Measurements from ENCODE around the gene MTMR6.

MTMR6 gene

DNA sequence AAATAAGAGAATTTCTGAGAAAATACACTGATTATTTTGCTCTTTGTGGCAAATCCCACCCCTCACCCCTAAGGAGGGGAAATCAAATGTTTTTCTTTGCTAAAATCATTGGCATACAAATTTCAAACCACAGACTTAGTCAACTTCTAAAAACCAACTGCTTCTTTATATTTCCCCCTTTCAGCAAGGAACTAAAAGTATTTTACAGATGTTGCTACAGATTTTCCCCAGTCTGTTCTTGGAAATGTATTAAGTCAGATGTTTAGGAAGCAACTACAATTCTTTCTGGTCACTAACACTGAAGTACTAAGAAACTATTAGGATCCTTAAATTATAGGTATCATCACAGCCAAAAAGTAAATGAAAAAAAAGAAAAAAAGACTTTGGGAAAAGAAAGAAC lies 6.9 kb downstream of the MTMR6 start:
- DNase-seq (ENCODE audit: low read depth in 3 of 3, low spot score in 1 of 3): no peak

DNA sequence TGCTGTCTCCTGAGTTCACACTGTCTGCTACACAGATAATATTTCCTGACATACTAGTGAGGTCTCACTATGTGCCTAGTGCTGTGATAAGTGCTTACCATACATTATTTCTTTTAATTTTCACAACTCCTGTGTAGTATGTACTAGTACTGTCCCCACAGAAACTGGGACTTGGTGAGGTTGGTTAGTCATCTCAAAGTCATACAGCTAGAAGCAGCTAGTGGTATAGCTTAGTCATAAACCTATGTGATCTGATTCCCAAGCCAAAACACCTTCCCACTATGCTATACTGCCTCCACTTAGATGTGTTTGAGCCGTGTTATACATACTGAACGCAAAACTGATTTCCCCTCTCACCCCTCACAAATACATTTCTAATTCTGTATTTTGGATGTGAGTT lies 10.5 kb downstream of the MTMR6 start:
- DNase-seq (ENCODE audit: low read depth in 3 of 3, low spot score in 1 of 3): no peak

DNA sequence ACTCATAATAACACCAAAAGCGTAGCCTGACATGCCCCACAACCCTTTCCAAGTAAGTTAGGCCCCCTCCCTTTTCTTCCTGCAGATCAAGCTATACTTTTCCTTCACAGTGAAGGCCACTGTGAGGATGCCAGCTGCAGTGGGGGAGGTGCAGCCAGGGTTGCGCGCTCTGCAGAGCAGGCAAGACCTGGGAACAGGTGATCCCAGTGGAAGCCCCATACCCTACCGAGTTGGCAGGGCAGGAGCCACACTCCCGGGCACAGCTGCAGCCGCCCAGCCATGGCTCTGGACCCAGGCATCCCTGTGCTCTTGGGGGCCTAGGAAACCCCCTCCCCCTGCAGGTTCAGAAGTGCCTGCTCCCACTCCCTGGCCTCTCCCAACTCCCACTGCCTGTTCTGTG lies 18.7 kb downstream of the MTMR6 start:
- no peak for DNase-seq (ENCODE audit: low read depth in 3 of 3, low spot score in 1 of 3)

DNA sequence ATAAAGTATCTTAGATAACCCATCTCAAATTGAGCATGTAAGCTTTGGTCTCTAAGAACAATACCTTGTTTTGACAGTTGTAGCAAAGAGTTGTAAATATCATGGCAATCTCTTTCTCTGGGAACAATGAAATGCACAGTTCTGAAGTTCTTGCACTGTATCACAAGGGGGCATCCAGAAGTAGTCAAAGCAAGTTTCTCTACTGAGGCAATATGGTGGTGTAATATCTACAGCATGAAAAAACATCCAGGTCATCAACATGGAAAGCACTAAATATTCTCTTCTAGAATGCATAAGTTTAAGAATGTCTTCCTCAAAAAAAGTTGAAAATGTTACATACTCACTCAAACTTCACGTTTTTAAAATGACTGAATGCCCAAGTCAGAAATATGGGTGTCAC lies 19.6 kb downstream of the MTMR6 start:
- no peak for DNase-seq (ENCODE audit: low read depth in 3 of 3, low spot score in 1 of 3)

DNA sequence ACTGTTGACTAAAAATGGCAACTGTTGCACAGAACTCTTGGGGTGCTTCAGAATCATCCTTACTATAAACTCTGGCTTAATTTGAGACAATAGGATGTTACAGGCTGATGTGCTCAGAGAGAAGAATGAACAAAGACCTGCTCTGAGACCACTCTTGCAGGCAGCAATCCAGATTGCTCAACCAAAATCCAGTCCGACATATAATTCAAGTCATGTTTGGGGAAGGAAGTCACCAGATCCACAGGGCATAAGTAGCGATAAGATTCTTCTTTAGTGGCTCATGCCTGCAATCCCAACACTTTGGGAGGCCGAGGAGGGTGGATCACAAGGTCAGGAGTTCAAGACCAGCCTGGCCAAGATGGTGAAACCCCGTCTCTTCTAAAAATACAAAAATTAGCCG lies 20.6 kb downstream of the MTMR6 start:
- no peak for DNase-seq (ENCODE audit: low read depth in 3 of 3, low spot score in 1 of 3)

DNA sequence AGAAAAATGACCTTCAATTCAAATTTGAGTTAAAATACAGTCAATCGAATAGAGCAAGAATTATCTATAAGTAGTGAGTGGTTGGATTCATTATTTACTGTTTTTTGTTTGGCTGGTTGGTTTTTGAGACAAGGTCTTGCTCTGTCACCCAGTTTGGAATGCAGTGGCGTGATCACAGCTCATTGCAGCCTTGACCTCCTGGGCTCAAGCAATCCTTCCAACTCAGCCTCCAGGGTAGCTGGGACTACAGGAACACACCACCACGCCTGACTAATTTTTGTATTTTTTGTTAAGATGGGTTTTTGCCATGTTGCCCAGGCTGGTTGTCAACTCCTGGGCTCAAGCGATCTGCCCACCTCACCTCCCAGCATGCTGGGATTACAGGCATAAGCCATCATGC lies 25.0 kb downstream of the MTMR6 start:
- no peak for DNase-seq (ENCODE audit: low read depth in 3 of 3, low spot score in 1 of 3)

DNA sequence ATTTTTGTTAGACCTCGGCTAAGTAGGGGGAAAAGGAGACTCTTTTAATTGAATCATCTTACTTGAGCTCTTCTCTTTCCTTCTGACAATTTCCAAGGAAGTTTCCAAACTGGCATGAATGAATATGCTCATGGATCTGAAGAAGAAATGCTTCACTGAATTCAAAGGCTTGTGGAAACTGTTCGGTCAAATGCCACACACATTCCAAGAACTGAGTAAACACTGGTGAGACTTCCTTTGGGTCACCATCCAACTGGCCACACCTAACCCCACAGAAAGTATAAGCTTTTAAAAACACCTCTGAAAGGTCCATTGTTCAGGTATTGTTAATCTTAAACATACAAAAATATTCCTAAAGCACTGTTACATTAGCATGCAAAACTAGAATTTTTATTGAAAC lies 33.6 kb downstream of the MTMR6 start:
- no peak for DNase-seq (ENCODE audit: low read depth in 3 of 3, low spot score in 1 of 3)

DNA sequence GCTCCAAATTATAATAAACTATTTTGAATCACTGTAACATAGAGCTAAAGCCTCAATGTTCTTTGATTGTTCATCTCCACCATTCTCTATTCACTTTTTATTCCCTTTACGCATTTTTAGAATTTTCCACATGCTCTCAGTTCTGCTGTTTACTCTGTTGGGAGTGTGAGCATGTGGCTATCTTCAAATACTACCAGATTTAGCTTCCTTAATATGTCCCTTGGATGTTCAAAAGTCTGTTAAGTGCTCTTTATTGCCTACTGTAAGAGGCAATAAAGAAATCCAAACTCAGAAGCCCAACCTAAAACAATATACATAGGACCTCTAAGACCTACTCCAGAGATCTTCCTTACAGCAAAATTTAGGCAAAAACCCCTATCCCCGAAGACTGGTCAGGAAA lies 34.5 kb downstream of the MTMR6 start:
- DNase-seq (ENCODE audit: low read depth in 3 of 3, low spot score in 1 of 3): no peak

DNA sequence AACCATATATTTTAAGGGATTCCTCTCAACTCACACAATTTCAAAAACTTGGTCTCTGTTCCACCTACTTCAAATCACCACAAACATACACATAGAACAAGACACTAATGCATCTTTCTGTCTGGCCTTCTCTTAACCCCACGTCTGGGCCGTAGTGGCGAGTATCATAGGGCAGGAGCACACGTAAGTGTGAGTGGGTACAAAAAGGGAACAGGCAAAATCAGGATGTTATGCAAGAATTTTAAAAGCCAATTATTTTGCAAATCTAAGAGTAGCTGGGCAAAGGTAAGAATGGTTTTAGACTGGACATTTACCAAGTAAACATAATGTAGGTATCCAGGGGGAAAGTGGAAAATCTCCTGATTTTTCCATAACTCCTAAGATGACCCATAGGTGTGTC lies 35.1 kb downstream of the MTMR6 start:
- DNase-seq (ENCODE audit: low read depth in 3 of 3, low spot score in 1 of 3): no peak

DNA sequence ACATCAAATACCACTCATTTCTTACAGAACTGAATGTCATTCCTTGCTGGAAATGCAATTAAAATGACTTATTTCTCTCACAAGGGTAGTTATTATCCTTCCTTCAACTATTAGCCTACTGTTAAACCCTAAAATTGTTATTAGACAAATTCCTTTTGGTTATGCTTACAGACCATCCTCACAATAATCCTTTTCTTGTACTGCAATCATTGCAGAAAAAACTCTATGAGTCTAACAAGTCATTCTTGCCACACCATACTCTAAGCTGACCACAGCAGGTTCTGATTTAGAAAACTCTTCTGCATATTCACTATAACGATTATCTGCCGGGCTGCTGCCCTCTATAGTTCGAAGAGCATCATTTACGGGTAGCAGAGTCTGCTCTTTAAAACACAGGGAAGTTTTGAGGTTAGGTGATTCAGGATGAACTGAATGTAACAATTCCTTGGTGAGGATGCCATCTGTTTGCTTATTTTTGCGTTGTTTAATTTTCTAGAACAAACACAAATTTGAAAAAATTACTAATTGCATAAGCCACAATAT lies 38.2 kb downstream of the MTMR6 start:
- DNase-seq (ENCODE audit: low read depth in 3 of 3, low spot score in 1 of 3): no peak

DNA sequence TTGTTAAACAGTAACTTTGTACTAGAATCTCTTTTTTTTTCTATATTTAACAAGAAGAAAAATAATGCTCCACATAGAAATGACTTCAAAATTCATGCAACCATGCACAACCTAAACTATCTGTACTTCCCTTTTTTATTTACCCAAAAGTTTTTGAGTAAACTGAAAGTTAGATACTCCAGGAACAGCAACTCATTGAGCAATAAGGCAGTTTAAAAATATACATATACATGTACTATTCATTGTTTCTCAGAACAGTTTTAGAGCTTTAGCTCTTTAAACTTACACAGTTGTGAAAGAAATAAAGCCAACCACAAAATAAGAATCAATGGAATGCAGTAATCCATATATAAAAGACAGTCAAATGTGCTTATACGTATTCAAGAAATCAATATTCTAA lies 39.2 kb downstream of the MTMR6 start:
- DNase-seq (ENCODE audit: low read depth in 3 of 3, low spot score in 1 of 3): no peak

DNA sequence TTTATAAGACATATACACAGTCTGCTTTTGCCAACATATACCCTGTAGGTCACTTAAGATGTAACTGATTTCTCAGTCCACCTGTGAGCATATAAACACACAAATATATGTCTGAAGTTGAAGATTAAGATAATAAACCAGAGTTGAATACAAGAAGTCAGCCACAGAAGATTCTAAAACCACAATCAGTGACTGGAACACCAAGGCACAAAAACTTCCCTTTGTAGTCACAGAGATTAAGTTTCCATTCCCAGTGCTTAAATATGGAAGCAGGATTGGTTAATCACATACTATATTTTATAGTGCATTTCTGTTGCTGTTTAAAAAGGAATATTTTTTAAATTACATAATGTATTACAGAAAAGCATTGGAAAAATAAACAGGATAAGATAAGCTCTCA lies 39.9 kb downstream of the MTMR6 start:
- DNase-seq (ENCODE audit: low read depth in 3 of 3, low spot score in 1 of 3): no peak

DNA sequence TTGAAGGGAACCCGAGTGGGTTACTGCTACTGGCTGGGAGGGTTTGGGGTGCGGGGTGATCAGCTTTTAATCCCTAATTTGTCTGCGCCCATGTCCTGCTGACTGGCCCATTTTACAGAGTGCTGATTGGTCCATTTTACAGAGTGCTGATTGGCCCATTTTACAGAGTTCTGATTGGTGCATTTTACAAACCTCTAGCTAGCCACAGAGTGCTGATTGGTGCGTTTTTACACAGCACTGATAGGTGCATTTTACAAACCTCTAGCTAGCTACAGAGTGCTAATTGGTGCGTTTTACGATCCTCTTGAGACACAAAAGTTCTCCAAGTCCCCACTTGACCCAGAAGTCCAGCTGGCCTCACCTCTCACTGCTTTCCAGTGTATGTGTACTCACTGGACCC lies 43.2 kb downstream of the MTMR6 start:
- DNase-seq (ENCODE audit: low read depth in 3 of 3, low spot score in 1 of 3): no peak

DNA sequence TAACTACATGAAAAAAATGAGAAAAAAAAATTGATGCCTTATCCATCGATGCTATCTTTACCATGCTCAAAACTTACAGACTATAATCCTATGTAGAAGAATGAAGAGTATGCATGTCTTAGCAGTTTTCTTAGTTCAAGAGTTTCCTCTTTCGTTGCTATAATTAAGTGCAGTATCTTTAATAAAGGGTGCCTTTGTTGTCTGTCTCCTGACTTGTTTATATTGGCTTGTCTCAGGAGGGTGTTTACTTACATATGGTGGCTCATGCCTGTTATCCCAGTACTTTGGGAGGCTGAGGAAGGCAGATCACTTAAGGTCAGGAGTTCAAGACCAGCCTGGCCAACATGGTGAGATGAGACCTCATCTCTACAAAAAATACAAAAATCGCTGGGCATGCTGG lies 44.3 kb downstream of the MTMR6 start:
- no peak for DNase-seq (ENCODE audit: low read depth in 3 of 3, low spot score in 1 of 3)

DNA sequence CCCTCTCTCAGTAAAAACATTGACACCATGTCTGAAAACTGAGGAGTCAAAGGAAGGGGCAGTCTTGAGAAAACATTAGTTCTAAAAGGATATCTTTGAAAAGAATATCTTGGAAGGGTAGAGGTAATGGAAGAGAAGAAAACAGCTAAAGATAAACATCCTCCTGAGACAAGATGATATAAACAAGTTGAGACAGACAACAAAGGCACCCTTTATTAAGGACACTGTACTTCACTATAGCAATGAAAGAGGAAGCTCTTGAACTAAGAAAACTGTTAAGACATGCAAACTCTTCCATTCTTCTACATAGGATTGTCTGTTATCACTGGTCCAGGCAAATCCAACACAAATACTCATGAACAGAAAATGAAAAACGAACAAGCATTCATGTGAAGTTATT lies 46.3 kb downstream of the MTMR6 start:
- no peak for DNase-seq (ENCODE audit: low read depth in 3 of 3, low spot score in 1 of 3)

DNA sequence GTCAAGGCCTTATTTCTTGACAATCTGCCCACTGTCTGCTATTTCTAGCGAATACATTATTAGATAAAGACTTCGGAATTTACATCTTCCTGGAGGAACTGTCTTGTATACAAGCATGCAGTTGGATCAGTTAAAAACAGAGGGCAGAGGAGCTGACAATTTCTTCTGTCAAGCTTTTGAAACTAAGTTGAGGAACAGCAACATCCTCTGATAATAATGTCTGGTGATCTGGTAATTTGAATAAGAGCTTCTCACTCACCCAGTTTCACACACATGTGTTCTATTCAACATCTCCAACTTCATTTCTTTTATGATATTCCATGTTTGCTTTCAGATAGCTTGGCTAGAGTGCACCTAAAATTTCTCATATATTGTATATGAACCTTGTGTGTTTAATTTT lies 50.2 kb downstream of the MTMR6 start:
- no peak for DNase-seq (ENCODE audit: low read depth in 3 of 3, low spot score in 1 of 3)

DNA sequence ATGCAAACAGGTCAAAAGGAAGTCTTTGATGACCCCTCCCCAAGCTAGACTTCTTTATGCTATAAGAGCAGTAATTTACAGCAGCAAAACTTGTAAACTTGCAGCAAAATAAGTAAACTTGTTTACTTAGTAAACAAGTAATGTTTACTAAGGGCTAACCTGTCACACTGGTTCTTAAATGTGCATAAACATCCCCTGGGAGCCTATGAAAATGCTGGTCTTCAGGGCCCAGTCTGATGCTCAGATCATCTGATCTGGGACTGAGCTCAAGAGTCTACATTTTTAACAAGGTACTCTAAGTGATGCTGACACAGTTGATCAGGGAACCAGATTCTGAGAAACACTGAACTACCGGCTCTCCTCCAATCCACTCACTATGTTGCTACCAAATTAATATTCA lies 53.4 kb downstream of the MTMR6 start:
- DNase-seq (ENCODE audit: low read depth in 3 of 3, low spot score in 1 of 3): no peak

DNA sequence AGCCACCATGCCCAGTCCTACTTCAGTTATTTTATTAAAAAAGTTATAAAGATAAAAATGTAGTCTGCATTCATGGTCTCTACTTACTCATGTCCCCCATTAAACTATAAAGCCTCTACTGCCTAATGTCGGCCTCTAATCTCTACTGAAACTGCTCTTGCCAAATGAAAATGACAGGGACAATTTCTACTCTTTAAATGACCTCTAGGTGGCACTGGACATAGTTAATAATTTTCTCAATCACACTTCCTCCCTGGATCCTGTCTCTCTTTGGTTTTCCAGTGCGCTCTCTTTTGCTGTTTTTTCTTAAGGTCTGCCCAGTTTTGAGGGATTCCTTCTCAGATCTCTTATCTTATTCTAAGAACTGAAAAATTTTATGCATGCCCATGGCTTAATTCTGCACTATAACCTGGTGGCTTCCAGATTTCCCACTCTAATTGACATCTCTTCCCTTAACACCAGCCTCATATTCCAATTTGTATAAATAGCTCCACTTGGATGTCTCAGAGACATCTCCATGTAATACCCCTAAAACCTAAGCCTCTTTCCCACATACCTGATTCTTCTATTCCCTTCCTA lies 54.3 kb downstream of the MTMR6 start:
- no peak for DNase-seq (ENCODE audit: low read depth in 3 of 3, low spot score in 1 of 3)

DNA sequence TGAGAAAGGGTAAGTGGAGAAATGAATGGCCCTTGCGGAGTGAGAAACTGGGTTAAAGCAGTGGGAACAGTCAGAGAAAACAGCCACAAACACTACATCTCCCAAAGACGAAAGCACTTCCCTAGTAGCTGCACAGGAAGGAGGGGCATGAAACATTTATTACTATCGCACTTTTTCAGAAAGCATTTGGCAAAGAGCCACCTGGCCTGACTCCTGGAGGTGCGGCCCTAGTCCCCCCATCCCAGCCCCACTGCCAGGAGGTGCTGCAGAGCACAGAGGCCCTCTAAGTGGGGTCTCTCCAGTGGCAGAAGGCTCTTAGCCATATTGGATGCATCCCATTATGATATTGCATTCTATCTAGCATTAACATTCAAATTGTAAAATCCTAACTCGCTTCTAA lies 55.8 kb downstream of the MTMR6 start:
- DNase-seq (ENCODE audit: low read depth in 3 of 3, low spot score in 1 of 3): no peak

DNA sequence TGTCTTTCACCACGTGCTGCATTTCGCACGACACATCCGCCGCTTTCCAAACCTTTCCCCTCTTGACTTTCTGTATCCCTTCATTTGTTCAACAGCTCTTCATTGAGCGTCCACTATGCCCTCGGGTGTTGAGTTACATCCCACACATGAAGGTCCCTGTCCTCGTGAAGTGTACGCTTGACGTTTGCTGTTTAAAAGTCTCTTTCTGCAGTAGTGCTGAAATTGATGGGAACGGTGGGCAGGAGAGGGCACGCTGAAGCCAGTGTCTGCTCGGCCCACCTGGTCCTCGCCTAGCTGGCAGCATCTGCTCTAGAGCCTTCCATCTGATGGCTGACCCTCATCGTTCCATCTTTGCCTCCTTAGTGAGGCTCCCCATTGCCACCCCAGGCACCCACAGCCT lies 59.6 kb downstream of the MTMR6 start:
- no peak for DNase-seq (ENCODE audit: low read depth in 3 of 3, low spot score in 1 of 3)

DNA sequence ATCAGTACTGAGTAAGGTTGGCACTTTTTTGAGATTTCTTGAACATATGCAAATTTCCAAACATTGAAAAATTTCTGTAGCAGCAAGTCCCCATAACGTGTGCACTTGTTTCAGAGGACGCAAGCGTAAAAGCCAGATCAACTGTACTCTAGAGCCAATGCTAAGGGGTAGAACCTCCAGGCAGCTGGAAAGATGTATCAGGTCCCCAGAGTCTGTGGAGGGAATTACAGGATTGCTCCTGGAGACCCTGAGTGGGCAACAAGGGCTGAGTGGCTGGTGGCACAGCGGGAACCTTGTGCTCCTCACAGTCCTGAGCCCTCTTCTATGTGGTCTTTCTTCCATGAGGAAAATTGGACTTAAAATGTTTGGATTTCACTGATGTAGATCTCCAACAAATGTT lies 61.3 kb downstream of the MTMR6 start:
- no peak for DNase-seq (ENCODE audit: low read depth in 3 of 3, low spot score in 1 of 3)

DNA sequence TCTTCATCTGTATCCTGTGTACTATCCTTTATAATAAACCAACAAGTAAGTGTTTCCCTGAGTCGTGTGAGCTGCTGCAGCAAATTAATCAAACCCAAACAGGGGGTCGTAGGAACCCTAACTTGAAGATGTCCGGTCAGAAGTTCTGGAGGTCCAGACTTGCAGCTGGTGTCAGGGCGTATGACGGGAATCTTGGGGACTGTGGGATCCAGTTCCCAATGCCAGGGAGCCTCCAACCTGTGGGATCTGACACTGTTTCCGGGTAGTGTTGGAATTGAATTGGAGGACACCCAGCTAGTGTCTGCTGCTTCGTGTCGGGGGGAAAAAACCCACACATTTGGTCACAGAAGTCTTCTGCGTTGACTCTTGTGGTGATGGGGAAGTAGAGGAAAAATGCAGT lies 63.1 kb downstream of the MTMR6 start:
- DNase-seq (ENCODE audit: low read depth in 3 of 3, low spot score in 1 of 3): no peak

DNA sequence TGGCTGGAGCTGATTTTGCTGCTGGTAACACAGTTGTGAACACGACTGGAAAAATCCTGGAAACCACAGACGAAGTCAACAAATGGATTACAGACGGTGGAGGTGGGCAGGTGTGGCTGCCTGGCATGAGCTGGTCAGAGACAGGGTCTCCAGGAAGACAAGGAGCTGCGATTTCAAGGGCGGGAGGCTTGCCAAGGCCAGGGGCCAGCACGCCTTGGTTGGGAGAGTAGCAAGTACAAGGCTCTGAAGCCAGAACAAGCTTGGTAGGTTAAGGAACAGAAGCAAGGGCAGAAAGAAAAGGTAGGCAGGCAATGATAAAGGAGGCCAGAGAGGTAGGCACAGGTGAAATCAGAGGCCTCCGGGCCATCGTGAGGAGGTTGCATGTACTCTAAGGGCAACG lies 64.5 kb downstream of the MTMR6 start:
- DNase-seq (ENCODE audit: low read depth in 3 of 3, low spot score in 1 of 3): no peak

DNA sequence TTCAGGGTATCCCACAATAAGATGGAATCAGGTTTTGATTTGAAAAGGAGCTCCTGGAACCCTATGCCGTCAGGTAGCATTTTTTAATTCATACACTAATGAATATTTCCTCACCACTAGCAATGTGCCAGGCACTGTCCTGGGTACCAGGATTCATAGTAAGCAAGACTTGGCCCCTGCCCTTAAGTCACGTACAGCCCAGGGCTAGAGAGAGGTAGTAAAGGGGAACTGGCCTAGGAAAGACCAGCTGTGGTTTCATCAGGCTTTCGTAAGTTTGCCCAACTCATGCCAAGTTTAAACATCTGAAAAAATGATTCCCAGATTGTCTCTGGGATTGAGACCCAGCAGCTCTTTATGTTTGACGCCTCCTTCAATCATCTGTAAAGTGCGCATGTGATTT lies 69.3 kb downstream of the MTMR6 start:
- DNase-seq (ENCODE audit: low read depth in 3 of 3, low spot score in 1 of 3): no peak
